Measurements from ENCODE around the gene OSBPL9.

DNA sequence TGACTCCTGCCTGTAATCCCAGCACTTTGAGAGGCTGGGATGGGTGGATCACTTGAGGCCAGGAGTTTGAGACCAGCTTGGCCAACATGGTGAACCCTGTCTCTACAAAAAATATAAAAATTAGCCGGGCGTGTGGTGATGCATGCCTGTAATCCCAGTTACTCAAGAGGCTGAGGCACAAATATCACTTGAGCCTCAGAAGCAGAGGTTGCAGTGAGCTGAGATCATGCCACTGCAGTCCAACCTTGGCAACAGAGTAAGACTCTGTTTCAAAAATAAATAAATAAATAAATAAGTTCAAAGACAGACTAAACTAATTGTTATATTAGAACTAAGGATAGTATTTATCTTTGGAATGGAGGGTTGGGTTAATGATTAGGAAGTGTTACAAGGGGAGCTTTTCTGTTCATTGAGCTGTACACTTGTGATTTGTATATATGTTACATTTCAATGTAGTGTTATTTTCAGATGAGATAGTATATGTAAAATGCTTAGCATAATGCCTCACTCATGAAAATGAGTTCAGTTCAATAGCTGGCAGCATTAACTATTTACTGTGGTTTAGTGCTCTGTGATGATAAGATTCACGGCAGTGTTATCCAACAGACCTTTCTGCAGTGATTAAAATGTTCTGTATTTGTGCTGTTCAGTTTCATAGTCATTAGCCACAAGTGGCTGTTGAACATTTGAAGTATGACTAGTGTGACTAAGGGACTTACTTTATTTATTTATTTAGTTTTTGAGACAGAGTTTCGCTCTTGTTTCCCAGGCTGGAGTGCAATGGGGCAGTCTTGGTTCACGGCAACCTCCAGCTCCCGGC is 47.7 kb downstream of the OSBPL9 start:
- TF ChIP-seq SIN3A (IDR thresholded peaks at IDR 0.05; ENCODE audit: low read depth, low read length), result no peak
- TF ChIP-seq YY1 (IDR thresholded peaks at IDR 0.05; ENCODE audit: low read depth, low read length), result no peak
- TF ChIP-seq, protein P1, sequence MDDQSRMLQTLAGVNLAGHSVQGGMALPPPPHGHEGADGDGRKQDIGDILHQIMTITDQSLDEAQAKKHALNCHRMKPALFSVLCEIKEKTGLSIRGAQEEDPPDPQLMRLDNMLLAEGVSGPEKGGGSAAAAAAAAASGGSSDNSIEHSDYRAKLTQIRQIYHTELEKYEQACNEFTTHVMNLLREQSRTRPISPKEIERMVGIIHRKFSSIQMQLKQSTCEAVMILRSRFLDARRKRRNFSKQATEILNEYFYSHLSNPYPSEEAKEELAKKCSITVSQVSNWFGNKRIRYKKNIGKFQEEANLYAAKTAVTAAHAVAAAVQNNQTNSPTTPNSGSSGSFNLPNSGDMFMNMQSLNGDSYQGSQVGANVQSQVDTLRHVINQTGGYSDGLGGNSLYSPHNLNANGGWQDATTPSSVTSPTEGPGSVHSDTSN (IDR thresholded peaks at IDR 0.05; ENCODE audit: insufficient replicate concordance, low read depth, low read length), result no peak
- no peak for TF ChIP-seq POLR2A (IDR thresholded peaks at IDR 0.05; ENCODE audit: low read depth, low read length)
- TF ChIP-seq, protein P2, sequence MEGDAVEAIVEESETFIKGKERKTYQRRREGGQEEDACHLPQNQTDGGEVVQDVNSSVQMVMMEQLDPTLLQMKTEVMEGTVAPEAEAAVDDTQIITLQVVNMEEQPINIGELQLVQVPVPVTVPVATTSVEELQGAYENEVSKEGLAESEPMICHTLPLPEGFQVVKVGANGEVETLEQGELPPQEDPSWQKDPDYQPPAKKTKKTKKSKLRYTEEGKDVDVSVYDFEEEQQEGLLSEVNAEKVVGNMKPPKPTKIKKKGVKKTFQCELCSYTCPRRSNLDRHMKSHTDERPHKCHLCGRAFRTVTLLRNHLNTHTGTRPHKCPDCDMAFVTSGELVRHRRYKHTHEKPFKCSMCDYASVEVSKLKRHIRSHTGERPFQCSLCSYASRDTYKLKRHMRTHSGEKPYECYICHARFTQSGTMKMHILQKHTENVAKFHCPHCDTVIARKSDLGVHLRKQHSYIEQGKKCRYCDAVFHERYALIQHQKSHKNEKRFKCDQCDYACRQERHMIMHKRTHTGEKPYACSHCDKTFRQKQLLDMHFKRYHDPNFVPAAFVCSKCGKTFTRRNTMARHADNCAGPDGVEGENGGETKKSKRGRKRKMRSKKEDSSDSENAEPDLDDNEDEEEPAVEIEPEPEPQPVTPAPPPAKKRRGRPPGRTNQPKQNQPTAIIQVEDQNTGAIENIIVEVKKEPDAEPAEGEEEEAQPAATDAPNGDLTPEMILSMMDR (IDR thresholded peaks at IDR 0.05 in 2 of 3, conservative IDR thresholded peaks at IDR 0.05 in 1 of 3; ENCODE audit: control insufficient read depth in 2 of 3, extremely low read depth in 1 of 3, insufficient read depth in 1 of 3, low read depth in 3 of 3, low read length in 3 of 3), result no peak
- no peak for TF ChIP-seq POLR2AphosphoS5 (IDR thresholded peaks at IDR 0.05; ENCODE audit: low read length)
- TF ChIP-seq, protein P3, sequence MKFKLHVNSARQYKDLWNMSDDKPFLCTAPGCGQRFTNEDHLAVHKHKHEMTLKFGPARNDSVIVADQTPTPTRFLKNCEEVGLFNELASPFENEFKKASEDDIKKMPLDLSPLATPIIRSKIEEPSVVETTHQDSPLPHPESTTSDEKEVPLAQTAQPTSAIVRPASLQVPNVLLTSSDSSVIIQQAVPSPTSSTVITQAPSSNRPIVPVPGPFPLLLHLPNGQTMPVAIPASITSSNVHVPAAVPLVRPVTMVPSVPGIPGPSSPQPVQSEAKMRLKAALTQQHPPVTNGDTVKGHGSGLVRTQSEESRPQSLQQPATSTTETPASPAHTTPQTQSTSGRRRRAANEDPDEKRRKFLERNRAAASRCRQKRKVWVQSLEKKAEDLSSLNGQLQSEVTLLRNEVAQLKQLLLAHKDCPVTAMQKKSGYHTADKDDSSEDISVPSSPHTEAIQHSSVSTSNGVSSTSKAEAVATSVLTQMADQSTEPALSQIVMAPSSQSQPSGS (IDR thresholded peaks at IDR 0.05; ENCODE audit: low read length), result no peak
- no peak for TF ChIP-seq RELA (IDR thresholded peaks at IDR 0.05; ENCODE audit: borderline replicate concordance, partially characterized antibody)
- no peak for TF ChIP-seq LARP7 (IDR thresholded peaks at IDR 0.05)
